Mucosa of descending colon (tissue), 3 donors: ENCODE measurements around the gene DYDC2. TPM values are rescaled to one million over a fixed set of nuclear protein-coding genes. Genes with fewer than 3 reads are reported as not detected.

Experiments used
- total RNA-seq, 3 donors: library from RNA; stranded (reverse); fragmentation: NEBNext Ultra II Directional in 2 of 3; extraction: Animal tissue kit (Norgen Biotek cat#: 25700) in 2 of 3; gene quantifications; one replicate each; pipeline versions ENCODE4 v1.2.1 to v1.2.4, GENCODE V29; 2021 to 2023
- donor health status: DM: no; HTN: no; CAD: no; lungs with moderate emphysema.
- donor health status: DM: no; HTN: no; CAD: no.
- donor health status: DM: no; HTN: yes; CAD: no.

The DYDC2 gene
- total RNA-seq, 3 donors from 2014 or later = not detected

Other genes starting within 250 kb of the DYDC2 start
- gene PLAC9, start 224.1 kb upstream of the DYDC2 start, total RNA-seq = 10 to 100 TPM in 2 of 3 donors, 1 to 10 TPM in 1; 3.2 to 15.1 (median 11.8) TPM
- 100 to 1,000 TPM; 252 to 424 (median 367) TPM for gene ANXA11, start 151.2 kb upstream of the DYDC2 start, total RNA-seq
- gene MAT1A, start 67.1 kb upstream of the DYDC2 start, total RNA-seq = under 1 TPM in 1 of 3 donors, not detected in 2; 0.89 TPM
- not detected for gene DYDC1, start within 50 bp of the DYDC2 start, total RNA-seq
- 100 to 1,000 TPM in 1 of 3 donors, 10 to 100 TPM in 2; 95.2 to 123 (median 95.8) TPM for gene PRXL2A, start 51.8 kb downstream of the DYDC2 start, total RNA-seq
- 10 to 100 TPM; 75.5 to 96.5 (median 81.0) TPM for gene TSPAN14, start 97.5 kb downstream of the DYDC2 start, total RNA-seq
- gene SH2D4B, start 181.1 kb downstream of the DYDC2 start, total RNA-seq = not detected